OCI-LY7 (cell line): ENCODE results near the gene ADAMTS13.

Source experiments
- EZH2phosphoT487 ChIP-seq: fragments of 200-600 bp; sonication (generic); IDR thresholded peaks from 2 replicates; pipeline ENCODE4 v1.6.1; 2018; ENCODE audit warnings: low read depth, borderline replicate concordance, mild to moderate bottlenecking, mixed run types, antibody characterized with exemption, low read length, moderate library complexity, mixed read lengths
- TF ChIP-seq, protein P1 (sequence below): fragments of 200-600 bp; sonication (generic); conservative IDR thresholded peaks from 2 replicates; pipeline ENCODE4 v1.5.1; 2014; ENCODE audit warnings: mild to moderate bottlenecking, antibody characterized with exemption, low read length, moderate library complexity, mixed read lengths

DNA sequence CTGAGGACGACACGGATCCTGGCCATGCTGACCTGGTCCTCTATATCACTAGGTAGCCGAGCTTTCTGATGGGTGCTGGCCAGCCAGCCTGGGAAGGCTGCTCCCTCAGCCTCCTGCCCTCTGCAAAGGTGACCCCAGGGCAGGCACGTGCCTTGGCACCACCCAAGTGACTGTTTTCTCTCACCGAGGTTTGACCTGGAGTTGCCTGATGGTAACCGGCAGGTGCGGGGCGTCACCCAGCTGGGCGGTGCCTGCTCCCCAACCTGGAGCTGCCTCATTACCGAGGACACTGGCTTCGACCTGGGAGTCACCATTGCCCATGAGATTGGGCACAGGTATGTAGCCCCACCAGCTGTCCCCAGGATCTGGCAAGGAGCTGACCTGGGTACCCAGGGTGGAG lies 3.8 kb downstream of the ADAMTS13 start:
- TF ChIP-seq, protein P1, sequence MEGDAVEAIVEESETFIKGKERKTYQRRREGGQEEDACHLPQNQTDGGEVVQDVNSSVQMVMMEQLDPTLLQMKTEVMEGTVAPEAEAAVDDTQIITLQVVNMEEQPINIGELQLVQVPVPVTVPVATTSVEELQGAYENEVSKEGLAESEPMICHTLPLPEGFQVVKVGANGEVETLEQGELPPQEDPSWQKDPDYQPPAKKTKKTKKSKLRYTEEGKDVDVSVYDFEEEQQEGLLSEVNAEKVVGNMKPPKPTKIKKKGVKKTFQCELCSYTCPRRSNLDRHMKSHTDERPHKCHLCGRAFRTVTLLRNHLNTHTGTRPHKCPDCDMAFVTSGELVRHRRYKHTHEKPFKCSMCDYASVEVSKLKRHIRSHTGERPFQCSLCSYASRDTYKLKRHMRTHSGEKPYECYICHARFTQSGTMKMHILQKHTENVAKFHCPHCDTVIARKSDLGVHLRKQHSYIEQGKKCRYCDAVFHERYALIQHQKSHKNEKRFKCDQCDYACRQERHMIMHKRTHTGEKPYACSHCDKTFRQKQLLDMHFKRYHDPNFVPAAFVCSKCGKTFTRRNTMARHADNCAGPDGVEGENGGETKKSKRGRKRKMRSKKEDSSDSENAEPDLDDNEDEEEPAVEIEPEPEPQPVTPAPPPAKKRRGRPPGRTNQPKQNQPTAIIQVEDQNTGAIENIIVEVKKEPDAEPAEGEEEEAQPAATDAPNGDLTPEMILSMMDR, result no peak
- TF ChIP-seq EZH2phosphoT487, result no peak
